ENCODE results near the gene TNFSF8.

TNFSF8 gene

GRCh38 chr9:114869845-114870244 is 60.5 kb downstream of the TNFSF8 start:
- no peak for DNase-seq (ENCODE audit: low read depth in 2 of 2)

- DNase-seq (ENCODE audit: low read depth in 2 of 2), result no peak
These were observed 61.0 kb downstream of the TNFSF8 start for GRCh38 chr9:114869378-114869777.

- DNase-seq (ENCODE audit: low read depth in 2 of 2), result no peak
These were observed 63.1 kb downstream of the TNFSF8 start for GRCh38 chr9:114867327-114867726.

GRCh38 chr9:114864471-114864870 is 65.9 kb downstream of the TNFSF8 start:
- DNase-seq (ENCODE audit: low read depth in 2 of 2), result no peak

- no peak for DNase-seq (ENCODE audit: low read depth in 2 of 2)
These were observed 68.3 kb downstream of the TNFSF8 start for GRCh38 chr9:114861922-114862605.

- DNase-seq (ENCODE audit: low read depth in 2 of 2), result no peak
These were observed 69.1 kb downstream of the TNFSF8 start for GRCh38 chr9:114861273-114861672.

GRCh38 chr9:114860187-114860586 is 70.2 kb downstream of the TNFSF8 start:
- DNase-seq (ENCODE audit: low read depth in 2 of 2), result no peak

- DNase-seq (ENCODE audit: low read depth in 2 of 2), result no peak
These were observed 73.5 kb downstream of the TNFSF8 start for GRCh38 chr9:114856942-114857315.

GRCh38 chr9:114856215-114856941 is 74.0 kb downstream of the TNFSF8 start:
- no peak for DNase-seq (ENCODE audit: low read depth in 2 of 2)

GRCh38 chr9:114855488-114855887 is 74.9 kb downstream of the TNFSF8 start:
- no peak for DNase-seq (ENCODE audit: low read depth in 2 of 2)

- DNase-seq (ENCODE audit: low read depth in 2 of 2), result no peak
These were observed 75.5 kb downstream of the TNFSF8 start for GRCh38 chr9:114854736-114855355.

- no peak for DNase-seq (ENCODE audit: low read depth in 2 of 2)
These were observed 77.1 kb downstream of the TNFSF8 start for GRCh38 chr9:114853071-114853855.

- no peak for DNase-seq (ENCODE audit: low read depth in 2 of 2)
These were observed 78.3 kb downstream of the TNFSF8 start for GRCh38 chr9:114852050-114852594.

GRCh38 chr9:114851306-114851705 is 79.1 kb downstream of the TNFSF8 start:
- DNase-seq (ENCODE audit: low read depth in 2 of 2), result no peak

Measured in stimulated activated CD8-positive, alpha-beta memory T cell treated with anti-CD3 and anti-CD28 coated beads, Interleukin-15, amount 100 ng/mL, for 4 hours (primary cell).